GM21737 (cell line): ENCODE results near the gene RYR3.

Experiments used
- ATAC-seq: cut with Tn5 transposase; IDR thresholded peaks from one replicate; pipeline ENCODE4 v1.9.1; 2021; ENCODE audit warnings: mild to moderate bottlenecking, moderate library complexity; ENCODE audit not compliant: unreplicated experiment

The RYR3 gene

GRCh38 chr15:33494306-33494705, 183.5 kb downstream of the RYR3 start:
- no peak for ATAC-seq

- ATAC-seq: no peak
These were observed 189.8 kb downstream of the RYR3 start for GRCh38 chr15:33500432-33501195.

- ATAC-seq: no peak
These were observed 192.9 kb downstream of the RYR3 start for GRCh38 chr15:33503681-33504080.

- no peak for ATAC-seq
These were observed 196.1 kb downstream of the RYR3 start for GRCh38 chr15:33506781-33507296.

- no peak for ATAC-seq
These were observed 197.9 kb downstream of the RYR3 start for GRCh38 chr15:33508703-33509102.

GRCh38 chr15:33515121-33515520, 204.4 kb downstream of the RYR3 start:
- ATAC-seq: no peak

- no peak for ATAC-seq
These were observed 205.8 kb downstream of the RYR3 start for GRCh38 chr15:33516563-33516962.

- ATAC-seq: no peak
These were observed 207.2 kb downstream of the RYR3 start for GRCh38 chr15:33517944-33518343.

- ATAC-seq: no peak
These were observed 207.7 kb downstream of the RYR3 start for GRCh38 chr15:33518421-33518820.

GRCh38 chr15:33524274-33524673, 213.5 kb downstream of the RYR3 start:
- no peak for ATAC-seq

GRCh38 chr15:33526532-33526931, 215.8 kb downstream of the RYR3 start:
- no peak for ATAC-seq

- ATAC-seq: no peak
These were observed 222.4 kb downstream of the RYR3 start for GRCh38 chr15:33533197-33533596.

GRCh38 chr15:33534642-33535041, 223.9 kb downstream of the RYR3 start:
- no peak for ATAC-seq

- ATAC-seq: no peak
These were observed 224.4 kb downstream of the RYR3 start for GRCh38 chr15:33535135-33535534.

- no peak for ATAC-seq
These were observed 229.2 kb downstream of the RYR3 start for GRCh38 chr15:33539825-33540573.

GRCh38 chr15:33543957-33544356, 233.2 kb downstream of the RYR3 start:
- no peak for ATAC-seq

GRCh38 chr15:33545866-33546265, 235.1 kb downstream of the RYR3 start:
- ATAC-seq: no peak

GRCh38 chr15:33547876-33548275, 237.1 kb downstream of the RYR3 start:
- no peak for ATAC-seq

- no peak for ATAC-seq
These were observed 241.1 kb downstream of the RYR3 start for GRCh38 chr15:33551860-33552259.

GRCh38 chr15:33553157-33553556, 242.4 kb downstream of the RYR3 start:
- no peak for ATAC-seq

GRCh38 chr15:33559207-33559890, 248.6 kb downstream of the RYR3 start:
- ATAC-seq: no peak

GRCh38 chr15:33561407-33561806, 250.6 kb downstream of the RYR3 start:
- ATAC-seq: no peak
